ENCODE results near the gene PLEKHB1. TPM values are rescaled to one million over a fixed set of nuclear protein-coding genes. Genes with fewer than 3 reads are reported as not detected.

Gene PLEKHB1
- total and polyA plus RNA-seq, 12 donors: 1.3 to 11.2 (median 2.6) TPM

GRCh38 chr11:73648571-73649046, 2.2 kb downstream of the PLEKHB1 start:
- no peak overlapping the region for H3K27ac ChIP-seq
- no peak for DNase-seq
- peaks cover 0 to 9% of the 10 kb centered on the region in 2 donors for H3K4me1 ChIP-seq (replicated peaks in 1 of 2)
- H3K4me3 ChIP-seq: no peak overlapping the region
- H3K9me3 ChIP-seq (replicated peaks in 1 of 3): no peaks in the 10 kb centered on the region
- intact Hi-C loops (cut with DNase I): no loop called here
- H3K36me3 ChIP-seq (replicated peaks in 1 of 2): no peaks in the 10 kb centered on the region
- TF ChIP-seq POLR2A (IDR thresholded peaks at IDR 0.05) (no peak), CTCF (IDR thresholded peaks at IDR 0.05) (no peak)
- 62 to 80% (median 70%) methylated on average over 7 to 8 of the region's 8 CpGs for WGBS, 4 donors
- H3K27me3 ChIP-seq: no peaks in the 10 kb centered on the region

- intact Hi-C loops (cut with DNase I): no loop called here
- no peaks in the 10 kb centered on the region for H3K36me3 ChIP-seq (replicated peaks in 1 of 2)
- no peaks in the 10 kb centered on the region for H3K27me3 ChIP-seq
- WGBS, 4 donors: 69 to 85% (median 74%) methylated on average over 9 of the region's 9 CpGs
- no peak for TF ChIP-seq POLR2A (IDR thresholded peaks at IDR 0.05)
- no peak for TF ChIP-seq CTCF (IDR thresholded peaks at IDR 0.05)
- DNase-seq: no peak
- H3K9me3 ChIP-seq (replicated peaks in 1 of 3): no peaks in the 10 kb centered on the region
- H3K4me3 ChIP-seq: no peak overlapping the region
- no peak overlapping the region for H3K27ac ChIP-seq
- peaks cover 0 to 9% of the 10 kb centered on the region in 2 donors for H3K4me1 ChIP-seq (replicated peaks in 1 of 2)
Measured at GRCh38 chr11:73649206-73649605, 2.8 kb downstream of the PLEKHB1 start.

GRCh38 chr11:73650400-73650799, 4.0 kb downstream of the PLEKHB1 start:
- Histone ChIP-seq H3K27ac (no peak overlapping the region), H3K4me1 (replicated peaks in 1 of 2) (peaks cover 0 to 9% of the 10 kb centered on the region in 2 donors), H3K36me3 (replicated peaks in 1 of 2) (no peaks in the 10 kb centered on the region), H3K9me3 (replicated peaks in 1 of 3) (no peaks in the 10 kb centered on the region), H3K4me3 (no peak overlapping the region), H3K27me3 (no peaks in the 10 kb centered on the region)
- 86 to 93% (median 92%) methylated on average over 6 to 14 of the region's 14 CpGs for WGBS, 4 donors
- intact Hi-C loops (cut with DNase I): loop anchor here in 1 of 2 donors (10.0 kb wide), 1 partner anchor 306 kb away; no protein-coding TSS in a partner anchor
- TF ChIP-seq CTCF (IDR thresholded peaks at IDR 0.05) (no peak), POLR2A (IDR thresholded peaks at IDR 0.05) (no peak)
- no peak for DNase-seq

GRCh38 chr11:73651252-73651651, 4.9 kb downstream of the PLEKHB1 start:
- intact Hi-C loops (cut with DNase I): loop anchor here in 1 of 2 donors (10.0 kb wide), 1 partner anchor 306 kb away; no protein-coding TSS in a partner anchor
- Histone ChIP-seq H3K36me3 (replicated peaks in 1 of 2) (no peaks in the 10 kb centered on the region), H3K9me3 (replicated peaks in 1 of 3) (no peaks in the 10 kb centered on the region), H3K27ac (no peak overlapping the region), H3K4me1 (replicated peaks in 1 of 2) (peaks cover 0 to 9% of the 10 kb centered on the region in 2 donors), H3K27me3 (no peaks in the 10 kb centered on the region), H3K4me3 (no peak overlapping the region)
- 90 to 94% (median 92%) methylated on average over 5 of the region's 5 CpGs for WGBS, 4 donors
- TF ChIP-seq CTCF (IDR thresholded peaks at IDR 0.05) (no peak), POLR2A (IDR thresholded peaks at IDR 0.05) (no peak)
- DNase-seq: no peak

All from adrenal gland (tissue), 12 donors.